Measurements from ENCODE around the gene IFIT1B.
"Not testable (repeated sequence)": the region's sequence is repeated elsewhere in the genome, so short reads cannot be mapped to it uniquely, and the experiment has no call there.

- TF ChIP-seq EZH2phosphoT487 (IDR thresholded peaks at IDR 0.05; ENCODE audit: low read depth, severe bottlenecking, unreplicated experiment); EZH2 (IDR thresholded peaks at IDR 0.05; ENCODE audit: borderline replicate concordance): not testable (repeated sequence)
Observed at GRCh38 chr10:89407792-89408191, 29.9 kb downstream of the IFIT1B start.
